ENCODE results near the gene CSMD2. TPM values are rescaled to one million over a fixed set of nuclear protein-coding genes. Genes with fewer than 3 reads are reported as not detected.

Gene CSMD2
- total RNA-seq, 1 experiment from 2014 or later, result 13.2 TPM

- H3K27ac Mint-ChIP-seq, result no peak overlapping the region
- DNase-seq (ENCODE audit: low spot score), result peak; percentile 23
These were observed 278.5 kb downstream of the CSMD2 start for GRCh38 chr1:33886496-33886895.

GRCh38 chr1:33880305-33880704 lies 284.7 kb downstream of the CSMD2 start:
- TF ChIP-seq FOXJ3 (CRISPR knock-in tag; IDR thresholded peaks at IDR 0.05; ENCODE audit: borderline replicate concordance), result no peak
- Mint-ChIP-seq H3K27me3 (ENCODE audit: low read depth) (no peaks in the 10 kb centered on the region), H3K4me3 (no peak overlapping the region), H3K36me3 (no peaks in the 10 kb centered on the region), H3K9me3 (no peaks in the 10 kb centered on the region), H3K27ac (no peak overlapping the region), H3K4me1 (0 out of 2 replicates have a peak, but pooled peaks cover 3% of the 10 kb centered on the region)
- POLR2A ChIA-PET, result interaction anchor here (0.6 kb wide), 1 partner anchor 1610 kb away, joined by 7 read pairs; no protein-coding TSS in a partner anchor
- no peak for ATAC-seq
- CTCF ChIA-PET, result interaction anchor here (2.8 kb wide), 1 partner anchor 134 kb away, joined by 8 read pairs; no protein-coding TSS in a partner anchor
- DNase-seq (ENCODE audit: low spot score), result no peak

More at GRCh38 chr1:33886496-33886895, 278.5 kb downstream of the CSMD2 start:
- Mint-ChIP-seq H3K4me1 (peaks cover 12% of the 10 kb centered on the region), H3K9me3 (no peaks in the 10 kb centered on the region), H3K36me3 (0 out of 2 replicates have a peak, but pooled peaks cover 2% of the 10 kb centered on the region), H3K27me3 (ENCODE audit: low read depth) (no peaks in the 10 kb centered on the region), H3K4me3 (no peak overlapping the region)
- ATAC-seq, result peak; percentile 88
- TF ChIP-seq GRHL2 (CRISPR knock-in tag; IDR thresholded peaks at IDR 0.05; ENCODE audit: insufficient replicate concordance, severe bottlenecking), result no peak
- TF ChIP-seq ATF3 (CRISPR knock-in tag; conservative IDR thresholded peaks at IDR 0.05), result no peak
- TF ChIP-seq NR1H2 (CRISPR knock-in tag; IDR thresholded peaks at IDR 0.05), result no peak
- no peak for TF ChIP-seq ERG (CRISPR knock-in tag; IDR thresholded peaks at IDR 0.05)
- no peak for TF ChIP-seq E2F5 (CRISPR knock-in tag; IDR thresholded peaks at IDR 0.05)
- TF ChIP-seq ZNF396 (CRISPR knock-in tag; IDR thresholded peaks at IDR 0.05; ENCODE audit: borderline replicate concordance), result no peak
- TF ChIP-seq CTCF (IDR thresholded peaks at IDR 0.05), result no peak
- no peak for TF ChIP-seq FOXK1 (CRISPR knock-in tag; IDR thresholded peaks at IDR 0.05)
- no peak for TF ChIP-seq ZNF425 (CRISPR knock-in tag; conservative IDR thresholded peaks at IDR 0.05)
- POLR2A ChIA-PET, result no interaction called here
- CTCF ChIA-PET, result interaction anchor here (1.2 to 2.9 kb wide), 2 partner anchors 127 to 227 kb away, joined by 3 to 9 read pairs; no protein-coding TSS in a partner anchor

- DNase-seq (ENCODE audit: low spot score) (no peak), ATAC-seq (no peak)
- no peak overlapping the region for H3K4me3 Mint-ChIP-seq
- peaks cover 6% of the 10 kb centered on the region for H3K36me3 Mint-ChIP-seq
- H3K27me3 Mint-ChIP-seq (ENCODE audit: low read depth), result no peaks in the 10 kb centered on the region
- TF ChIP-seq USF2 (CRISPR knock-in tag; IDR thresholded peaks at IDR 0.05) (no peak), TCF7 (CRISPR knock-in tag; IDR thresholded peaks at IDR 0.05; ENCODE audit: low read depth) (no peak), NFATC4 (CRISPR knock-in tag; IDR thresholded peaks at IDR 0.05) (no peak), E2F1 (CRISPR knock-in tag; IDR thresholded peaks at IDR 0.05) (no peak), ZNF281 (CRISPR knock-in tag; IDR thresholded peaks at IDR 0.05) (no peak), RORB (CRISPR knock-in tag; IDR thresholded peaks at IDR 0.05) (no peak)
- POLR2A ChIA-PET, result no interaction called here
- H3K9me3 Mint-ChIP-seq, result peaks cover 7% of the 10 kb centered on the region
- 0 out of 2 replicates have a peak, but pooled peaks cover 3% of the 10 kb centered on the region for H3K4me1 Mint-ChIP-seq
- CTCF ChIA-PET, result interaction anchor here (1.0 kb wide), 2 partner anchors 136 to 235 kb away, joined by 3 read pairs; no protein-coding TSS in a partner anchor
- H3K27ac Mint-ChIP-seq, result no peak overlapping the region
These were observed 286.6 kb downstream of the CSMD2 start for GRCh38 chr1:33878392-33878791.

Measured in WTC11 (cell line).